Measurements from ENCODE around the gene GJC3.

Gene GJC3

GRCh38 chr7:99923200-99923599 lies 6.2 kb downstream of the GJC3 start:
- TF ChIP-seq EZH2 (optimal IDR thresholded peaks at IDR 0.05; ENCODE audit: low read depth, low read length) = no peak
- no peak for TF ChIP-seq CTCF (IDR thresholded peaks at IDR 0.05; ENCODE audit: low read length)
- TF ChIP-seq EZH2phosphoT487 (IDR thresholded peaks at IDR 0.05; ENCODE audit: low read length) = no peak
- no peak for DNase-seq
- H3K9me2 ChIP-seq (replicated peaks; ENCODE audit: insufficient read depth, low read length) = no peaks in the 10 kb centered on the region
- H4K20me1 ChIP-seq (ENCODE audit: insufficient read depth, low read length) = no peaks in the 10 kb centered on the region
- H3K27ac ChIP-seq (ENCODE audit: low read length) = no peak overlapping the region
- H3K4me1 ChIP-seq (ENCODE audit: low read length) = 0 out of 2 replicates have a peak, but pooled peaks cover 6% of the 10 kb centered on the region
- H3K79me2 ChIP-seq (ENCODE audit: low read length) = peaks cover 21% of the 10 kb centered on the region
- no peaks in the 10 kb centered on the region for H3K36me3 ChIP-seq (replicated peaks; ENCODE audit: insufficient read depth, low read length)
- no peak overlapping the region for H3K9ac ChIP-seq (ENCODE audit: low read length)
- H3K4me3 ChIP-seq (ENCODE audit: low read length) = no peak overlapping the region
- peaks cover 21% of the 10 kb centered on the region for H3K27me3 ChIP-seq (replicated peaks; ENCODE audit: insufficient read depth, low read length)
- no peak overlapping the region for H2AFZ ChIP-seq (ENCODE audit: low read length)
- H3F3A ChIP-seq (ENCODE audit: insufficient read depth, low read length) = 0 out of 2 replicates have a peak, but pooled peaks cover 5% of the 10 kb centered on the region
- no peaks in the 10 kb centered on the region for H3K9me3 ChIP-seq (replicated peaks; ENCODE audit: insufficient read depth, low read length)
- no peak overlapping the region for H3K4me2 ChIP-seq (ENCODE audit: low read depth, low read length)

GRCh38 chr7:99920149-99920548 lies 9.3 kb downstream of the GJC3 start:
- Histone ChIP-seq H3K9me2 (replicated peaks; ENCODE audit: insufficient read depth, low read length) (no peaks in the 10 kb centered on the region), H3K27me3 (replicated peaks; ENCODE audit: insufficient read depth, low read length) (no peaks in the 10 kb centered on the region; the same call in 1 of the 2 replicates), H3K4me2 (ENCODE audit: low read depth, low read length) (peak overlapping the region; percentile 72), H3K79me2 (ENCODE audit: low read length) (peaks cover 50% of the 10 kb centered on the region), H3K9me3 (replicated peaks; ENCODE audit: insufficient read depth, low read length) (no peaks in the 10 kb centered on the region), H3K4me3 (ENCODE audit: low read length) (peak overlapping the region; percentile 73), H2AFZ (ENCODE audit: low read length) (peak overlapping the region; percentile 87), H3K9ac (ENCODE audit: low read length) (peak overlapping the region; percentile 87), H3F3A (ENCODE audit: insufficient read depth, low read length) (0 out of 2 replicates have a peak, but pooled peaks cover 5% of the 10 kb centered on the region), H3K27ac (ENCODE audit: low read length) (no peak overlapping the region), H3K4me1 (ENCODE audit: low read length) (peaks cover 10% of the 10 kb centered on the region; the same call in 1 of the 2 replicates), H4K20me1 (ENCODE audit: insufficient read depth, low read length) (no peaks in the 10 kb centered on the region), H3K36me3 (replicated peaks; ENCODE audit: insufficient read depth, low read length) (no peaks in the 10 kb centered on the region)
- no peak for DNase-seq
- TF ChIP-seq CTCF (IDR thresholded peaks at IDR 0.05; ENCODE audit: low read length) = no peak
- TF ChIP-seq EZH2phosphoT487 (IDR thresholded peaks at IDR 0.05; ENCODE audit: low read length) = no peak
- no peak for TF ChIP-seq EZH2 (optimal IDR thresholded peaks at IDR 0.05; ENCODE audit: low read depth, low read length)

GRCh38 chr7:99919814-99920112 lies 9.7 kb downstream of the GJC3 start:
- Histone ChIP-seq H3K9me2 (replicated peaks; ENCODE audit: insufficient read depth, low read length) (no peaks in the 10 kb centered on the region), H3K4me3 (ENCODE audit: low read length) (peak overlapping the region; percentile 73), H3K79me2 (ENCODE audit: low read length) (peaks cover 53% of the 10 kb centered on the region), H3F3A (ENCODE audit: insufficient read depth, low read length) (0 out of 2 replicates have a peak, but pooled peaks cover 5% of the 10 kb centered on the region), H3K27ac (ENCODE audit: low read length) (peak overlapping the region; percentile 79; the same call in 1 of the 2 replicates), H3K4me2 (ENCODE audit: low read depth, low read length) (peak overlapping the region; percentile 72), H4K20me1 (ENCODE audit: insufficient read depth, low read length) (no peaks in the 10 kb centered on the region), H3K27me3 (replicated peaks; ENCODE audit: insufficient read depth, low read length) (no peaks in the 10 kb centered on the region), H3K9ac (ENCODE audit: low read length) (peak overlapping the region; percentile 87), H3K4me1 (ENCODE audit: low read length) (peaks cover 10% of the 10 kb centered on the region; the same call in 1 of the 2 replicates), H3K9me3 (replicated peaks; ENCODE audit: insufficient read depth, low read length) (no peaks in the 10 kb centered on the region), H2AFZ (ENCODE audit: low read length) (peak overlapping the region; percentile 87), H3K36me3 (replicated peaks; ENCODE audit: insufficient read depth, low read length) (no peaks in the 10 kb centered on the region)
- DNase-seq = no peak
- TF ChIP-seq EZH2phosphoT487 (IDR thresholded peaks at IDR 0.05; ENCODE audit: low read length) = no peak
- TF ChIP-seq EZH2 (optimal IDR thresholded peaks at IDR 0.05; ENCODE audit: low read depth, low read length) = no peak
- TF ChIP-seq CTCF (IDR thresholded peaks at IDR 0.05; ENCODE audit: low read length) = no peak
